Gastroesophageal sphincter (tissue), 4 donors: Measurements from ENCODE around the gene SCAF4. TPM values are rescaled to one million over a fixed set of nuclear protein-coding genes. Genes with fewer than 3 reads are reported as not detected.

Experiments used
- small RNA-seq, 4 donors: library from RNA; depleted of rRNA; stranded (forward); fragments of <200 nt; gene quantifications; one replicate each; pipeline ENCODE3, GENCODE V24; 2016
- total RNA-seq, 4 donors: library from RNA; depleted of rRNA; stranded (reverse); fragments of >200 nt; gene quantifications; one replicate each; pipeline ENCODE4 v1.1.0, GENCODE V29; 2016

Gene SCAF4
- total RNA-seq, 4 donors from 2014 or later = 10.7 to 19.9 (median 16.1) TPM

Small RNAs within 50 kb of the gene (small RNA-seq; reads per million reads assigned to genes)
- 0 reads per million in 4 donors for gene RF01241

Other genes with a start within 250 kb of the SCAF4 start
- gene SOD1, start 72.4 kb downstream of the SCAF4 start, total RNA-seq = 100 to 1,000 TPM; 219 to 337 (median 248) TPM
- 1 to 10 TPM in 2 of 4 donors, under 1 TPM in 2; 0.47 to 1.7 (median 0.81) TPM for gene HUNK, start 140.9 kb upstream of the SCAF4 start, total RNA-seq